Measurements from ENCODE around the gene OSMR.

Gene OSMR

GRCh38 chr5:38832810-38833209 lies 13.0 kb upstream of the OSMR start:
- no peak overlapping the region for H3K4me2 ChIP-seq (ENCODE audit: low read depth, low read length, poor library complexity, severe bottlenecking)
- no peaks in the 10 kb centered on the region for H3K27me3 ChIP-seq (ENCODE audit: low read length)
- H3K4me3 ChIP-seq (ENCODE audit: insufficient read depth, low read length, poor library complexity, severe bottlenecking) = no peak overlapping the region
- no peak overlapping the region for H3K9ac ChIP-seq (ENCODE audit: low read length)
- H3K27ac ChIP-seq (ENCODE audit: low read depth, low read length) = no peak overlapping the region
- TF ChIP-seq EZH2phosphoT487 (conservative IDR thresholded peaks at IDR 0.05; ENCODE audit: low read length) (no peak), CTCF (IDR thresholded peaks at IDR 0.05; ENCODE audit: insufficient read depth, low read length, poor library complexity, severe bottlenecking) (no peak)
- H4K20me1 ChIP-seq (ENCODE audit: low read depth, low read length) = no peaks in the 10 kb centered on the region
- H2AFZ ChIP-seq (ENCODE audit: low read depth, low read length, severe bottlenecking) = no peak overlapping the region
- no peaks in the 10 kb centered on the region for H3K36me3 ChIP-seq (ENCODE audit: low read length)
- H3K9me3 ChIP-seq (ENCODE audit: insufficient read depth, low read length) = no peaks in the 10 kb centered on the region
- H3K79me2 ChIP-seq (ENCODE audit: insufficient read depth, low read length) = no peaks in the 10 kb centered on the region
- no peaks in the 10 kb centered on the region for H3F3A ChIP-seq (ENCODE audit: insufficient read depth)
- no peaks in the 10 kb centered on the region for H3K9me2 ChIP-seq (replicated peaks; ENCODE audit: insufficient read depth, low read length)

- no peaks in the 10 kb centered on the region for H3K9me2 ChIP-seq (replicated peaks; ENCODE audit: insufficient read depth, low read length)
- H3K36me3 ChIP-seq (ENCODE audit: low read length) = no peaks in the 10 kb centered on the region
- H3F3A ChIP-seq (ENCODE audit: insufficient read depth) = no peaks in the 10 kb centered on the region
- no peaks in the 10 kb centered on the region for H3K79me2 ChIP-seq (ENCODE audit: insufficient read depth, low read length)
- no peak overlapping the region for H3K9ac ChIP-seq (ENCODE audit: low read length)
- TF ChIP-seq EZH2phosphoT487 (conservative IDR thresholded peaks at IDR 0.05; ENCODE audit: low read length) (no peak), CTCF (IDR thresholded peaks at IDR 0.05; ENCODE audit: insufficient read depth, low read length, poor library complexity, severe bottlenecking) (no peak)
- no peak overlapping the region for H3K4me3 ChIP-seq (ENCODE audit: insufficient read depth, low read length, poor library complexity, severe bottlenecking)
- no peak overlapping the region for H2AFZ ChIP-seq (ENCODE audit: low read depth, low read length, severe bottlenecking)
- H3K27me3 ChIP-seq (ENCODE audit: low read length) = no peaks in the 10 kb centered on the region
- H3K27ac ChIP-seq (ENCODE audit: low read depth, low read length) = no peak overlapping the region
- H4K20me1 ChIP-seq (ENCODE audit: low read depth, low read length) = no peaks in the 10 kb centered on the region
- no peak overlapping the region for H3K4me2 ChIP-seq (ENCODE audit: low read depth, low read length, poor library complexity, severe bottlenecking)
- no peaks in the 10 kb centered on the region for H3K9me3 ChIP-seq (ENCODE audit: insufficient read depth, low read length)
Measured at GRCh38 chr5:38835887-38836286, 9.9 kb upstream of the OSMR start.

GRCh38 chr5:38837416-38837815 lies 8.4 kb upstream of the OSMR start:
- Histone ChIP-seq H3K4me2 (ENCODE audit: low read depth, low read length, poor library complexity, severe bottlenecking) (no peak overlapping the region), H3K9me2 (replicated peaks; ENCODE audit: insufficient read depth, low read length) (no peaks in the 10 kb centered on the region), H3K9ac (ENCODE audit: low read length) (no peak overlapping the region), H3F3A (ENCODE audit: insufficient read depth) (no peaks in the 10 kb centered on the region), H3K27me3 (ENCODE audit: low read length) (no peaks in the 10 kb centered on the region), H3K27ac (ENCODE audit: low read depth, low read length) (no peak overlapping the region), H4K20me1 (ENCODE audit: low read depth, low read length) (no peaks in the 10 kb centered on the region), H3K4me3 (ENCODE audit: insufficient read depth, low read length, poor library complexity, severe bottlenecking) (no peak overlapping the region), H3K9me3 (ENCODE audit: insufficient read depth, low read length) (no peaks in the 10 kb centered on the region), H3K79me2 (ENCODE audit: insufficient read depth, low read length) (no peaks in the 10 kb centered on the region), H3K36me3 (ENCODE audit: low read length) (no peaks in the 10 kb centered on the region), H2AFZ (ENCODE audit: low read depth, low read length, severe bottlenecking) (no peak overlapping the region)
- no peak for TF ChIP-seq EZH2phosphoT487 (conservative IDR thresholded peaks at IDR 0.05; ENCODE audit: low read length)
- TF ChIP-seq CTCF (IDR thresholded peaks at IDR 0.05; ENCODE audit: insufficient read depth, low read length, poor library complexity, severe bottlenecking) = no peak

DNA sequence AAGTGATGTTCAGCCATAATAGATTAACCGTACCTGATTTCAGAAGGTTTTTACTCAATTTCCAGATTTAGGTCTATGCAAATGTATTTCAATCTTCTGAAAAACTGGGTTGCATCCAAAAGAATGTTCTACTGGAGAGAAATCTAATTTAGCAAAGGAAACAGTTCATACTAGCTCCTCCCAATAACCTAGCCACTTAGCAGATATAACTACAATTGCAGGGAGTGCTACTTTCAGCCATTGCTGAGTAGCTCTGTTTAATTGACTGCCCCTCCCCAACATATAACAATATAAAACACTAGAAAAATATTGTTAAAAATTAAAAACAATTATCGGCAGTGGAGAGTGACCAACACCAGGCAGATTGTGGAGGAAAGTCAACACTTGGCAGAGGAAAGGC lies 7.9 kb upstream of the OSMR start:
- no peaks in the 10 kb centered on the region for H3F3A ChIP-seq (ENCODE audit: insufficient read depth)
- TF ChIP-seq CTCF (IDR thresholded peaks at IDR 0.05; ENCODE audit: insufficient read depth, low read length, poor library complexity, severe bottlenecking) = no peak
- no peak for TF ChIP-seq EZH2phosphoT487 (conservative IDR thresholded peaks at IDR 0.05; ENCODE audit: low read length)
- no peaks in the 10 kb centered on the region for H3K79me2 ChIP-seq (ENCODE audit: insufficient read depth, low read length)
- H3K4me3 ChIP-seq (ENCODE audit: insufficient read depth, low read length, poor library complexity, severe bottlenecking) = no peak overlapping the region
- H3K4me2 ChIP-seq (ENCODE audit: low read depth, low read length, poor library complexity, severe bottlenecking) = no peak overlapping the region
- no peak overlapping the region for H3K9ac ChIP-seq (ENCODE audit: low read length)
- no peaks in the 10 kb centered on the region for H3K36me3 ChIP-seq (ENCODE audit: low read length)
- H3K9me3 ChIP-seq (ENCODE audit: insufficient read depth, low read length) = no peaks in the 10 kb centered on the region
- no peak overlapping the region for H3K27ac ChIP-seq (ENCODE audit: low read depth, low read length)
- H3K27me3 ChIP-seq (ENCODE audit: low read length) = no peaks in the 10 kb centered on the region
- no peak overlapping the region for H2AFZ ChIP-seq (ENCODE audit: low read depth, low read length, severe bottlenecking)
- no peaks in the 10 kb centered on the region for H4K20me1 ChIP-seq (ENCODE audit: low read depth, low read length)
- no peaks in the 10 kb centered on the region for H3K9me2 ChIP-seq (replicated peaks; ENCODE audit: insufficient read depth, low read length)
